ENCODE measurements around the gene PRDX5.

The PRDX5 gene

GRCh38 chr11:64291262-64291751 lies 26.6 kb upstream of the PRDX5 start, which contains the start of gene KCNK4:
TSS of gene KCNK4 (plus strand) at chr11:64291302. CDS start at chr11:64293019, 1,717 bp downstream.
- TF ChIP-seq, protein P1, sequence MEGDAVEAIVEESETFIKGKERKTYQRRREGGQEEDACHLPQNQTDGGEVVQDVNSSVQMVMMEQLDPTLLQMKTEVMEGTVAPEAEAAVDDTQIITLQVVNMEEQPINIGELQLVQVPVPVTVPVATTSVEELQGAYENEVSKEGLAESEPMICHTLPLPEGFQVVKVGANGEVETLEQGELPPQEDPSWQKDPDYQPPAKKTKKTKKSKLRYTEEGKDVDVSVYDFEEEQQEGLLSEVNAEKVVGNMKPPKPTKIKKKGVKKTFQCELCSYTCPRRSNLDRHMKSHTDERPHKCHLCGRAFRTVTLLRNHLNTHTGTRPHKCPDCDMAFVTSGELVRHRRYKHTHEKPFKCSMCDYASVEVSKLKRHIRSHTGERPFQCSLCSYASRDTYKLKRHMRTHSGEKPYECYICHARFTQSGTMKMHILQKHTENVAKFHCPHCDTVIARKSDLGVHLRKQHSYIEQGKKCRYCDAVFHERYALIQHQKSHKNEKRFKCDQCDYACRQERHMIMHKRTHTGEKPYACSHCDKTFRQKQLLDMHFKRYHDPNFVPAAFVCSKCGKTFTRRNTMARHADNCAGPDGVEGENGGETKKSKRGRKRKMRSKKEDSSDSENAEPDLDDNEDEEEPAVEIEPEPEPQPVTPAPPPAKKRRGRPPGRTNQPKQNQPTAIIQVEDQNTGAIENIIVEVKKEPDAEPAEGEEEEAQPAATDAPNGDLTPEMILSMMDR (IDR thresholded peaks at IDR 0.05; ENCODE audit: low read depth, low read length), result no peak
- DNase-seq (ENCODE audit: extremely low read depth, low read depth), result no peak

- TF ChIP-seq, protein P1 (IDR thresholded peaks at IDR 0.05; ENCODE audit: low read depth, low read length), result no peak
- DNase-seq (ENCODE audit: extremely low read depth, low read depth), result no peak
Observed at GRCh38 chr11:64291752-64292459, 26.0 kb upstream of the PRDX5 start.

DNA sequence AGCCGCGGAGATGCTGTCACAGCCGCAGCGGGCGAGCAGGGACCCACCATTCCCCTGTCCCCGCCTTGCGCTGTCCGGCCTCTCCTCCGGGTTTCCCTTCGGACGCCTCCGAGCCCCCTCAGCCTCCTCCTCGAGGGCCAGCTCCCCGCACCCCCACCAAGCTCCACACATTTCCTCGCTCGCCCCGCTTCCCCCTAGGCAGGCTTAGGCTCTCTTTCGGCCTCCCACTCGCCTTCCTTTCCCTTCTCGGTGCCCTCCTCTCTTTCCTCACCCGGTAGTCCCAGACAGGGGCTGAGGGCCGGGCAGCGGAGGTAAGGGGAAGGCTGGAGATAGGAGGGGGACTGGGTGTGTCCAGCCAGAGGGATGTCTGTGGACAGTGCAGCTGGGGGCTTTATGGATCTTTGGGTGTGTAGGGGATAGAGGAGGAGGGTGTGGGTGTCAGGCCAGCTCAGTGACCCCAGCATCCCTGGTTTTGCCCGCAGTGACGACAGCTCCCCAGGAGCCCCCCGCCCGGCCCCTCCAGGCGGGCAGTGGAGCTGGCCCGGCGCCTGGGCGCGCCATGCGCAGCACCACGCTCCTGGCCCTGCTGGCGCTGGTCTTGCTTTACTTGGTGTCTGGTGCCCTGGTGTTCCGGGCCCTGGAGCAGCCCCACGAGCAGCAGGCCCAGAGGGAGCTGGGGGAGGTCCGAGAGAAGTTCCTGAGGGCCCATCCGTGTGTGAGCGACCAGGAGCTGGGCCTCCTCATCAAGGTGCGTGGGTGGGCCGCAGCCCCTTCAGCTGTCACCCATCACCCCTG lies 25.3 kb upstream of the PRDX5 start:
- no peak for DNase-seq (ENCODE audit: extremely low read depth, low read depth)
- TF ChIP-seq, protein P1 (IDR thresholded peaks at IDR 0.05; ENCODE audit: low read depth, low read length), result no peak

DNA sequence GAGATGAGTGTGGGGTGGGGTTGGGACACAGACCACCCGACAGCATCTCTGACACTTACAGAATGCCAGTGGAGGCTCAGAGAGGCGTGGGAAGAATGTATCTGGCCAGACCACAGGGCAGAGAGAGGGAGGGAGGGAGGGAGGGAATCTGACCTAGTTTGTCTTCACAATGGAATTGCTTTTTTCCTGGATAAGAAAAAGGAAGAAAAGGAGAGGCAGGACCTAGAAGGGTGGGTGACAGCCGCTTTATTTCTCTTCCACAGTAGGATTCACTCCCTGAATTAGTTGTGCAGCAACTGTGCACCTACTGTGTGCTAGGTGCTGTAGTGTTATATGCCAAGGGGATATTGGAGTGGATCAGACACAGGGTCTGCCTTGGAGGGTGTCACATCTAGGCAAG lies 23.1 kb upstream of the PRDX5 start:
- DNase-seq (ENCODE audit: extremely low read depth, low read depth), result no peak
- TF ChIP-seq, protein P1 (IDR thresholded peaks at IDR 0.05; ENCODE audit: low read depth, low read length), result no peak

DNA sequence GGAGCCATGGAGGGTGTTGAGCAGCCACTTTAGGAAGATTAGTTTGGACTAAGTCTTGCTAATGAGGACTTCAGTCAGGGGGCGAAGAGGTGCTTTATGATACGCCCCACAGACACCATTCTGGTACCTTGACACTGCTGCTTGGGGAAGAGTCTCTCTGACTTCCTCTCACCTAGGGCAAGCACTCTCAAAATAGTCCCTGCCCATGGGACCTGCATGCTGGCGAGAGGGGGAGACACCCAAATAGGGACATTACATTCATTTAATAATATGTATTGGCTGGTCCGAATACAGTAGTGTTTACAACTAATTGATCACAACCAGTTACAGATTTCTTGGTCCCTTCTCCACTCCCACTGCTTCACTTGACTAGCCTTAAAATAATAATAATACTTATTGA lies 22.2 kb upstream of the PRDX5 start:
- TF ChIP-seq, protein P1 (IDR thresholded peaks at IDR 0.05; ENCODE audit: low read depth, low read length), result no peak
- no peak for DNase-seq (ENCODE audit: extremely low read depth, low read depth)

DNA sequence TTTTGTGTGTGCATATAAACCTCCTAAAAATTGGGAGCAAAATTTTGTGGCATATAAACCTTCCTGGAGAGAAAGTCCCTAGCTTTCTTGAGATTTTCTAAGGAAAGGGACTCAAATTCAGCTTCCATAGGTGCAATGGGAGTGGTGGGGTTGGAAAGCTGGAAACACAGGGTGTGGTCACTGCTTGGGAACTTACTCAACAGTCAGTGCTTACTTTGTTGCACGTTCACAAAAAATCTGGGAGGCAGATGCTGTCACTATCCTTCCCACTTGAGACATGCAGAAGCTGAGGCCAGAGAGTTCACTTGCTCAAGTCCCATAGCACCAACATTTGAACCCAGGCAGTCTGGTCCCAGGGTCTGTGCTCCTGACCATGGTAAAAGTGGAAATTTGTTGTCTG lies 21.7 kb upstream of the PRDX5 start:
- TF ChIP-seq, protein P1 (IDR thresholded peaks at IDR 0.05; ENCODE audit: low read depth, low read length), result no peak
- DNase-seq (ENCODE audit: extremely low read depth, low read depth), result no peak

Measured in AG09319 (cell line).